ENCODE data around the gene GIPC2.

DNA sequence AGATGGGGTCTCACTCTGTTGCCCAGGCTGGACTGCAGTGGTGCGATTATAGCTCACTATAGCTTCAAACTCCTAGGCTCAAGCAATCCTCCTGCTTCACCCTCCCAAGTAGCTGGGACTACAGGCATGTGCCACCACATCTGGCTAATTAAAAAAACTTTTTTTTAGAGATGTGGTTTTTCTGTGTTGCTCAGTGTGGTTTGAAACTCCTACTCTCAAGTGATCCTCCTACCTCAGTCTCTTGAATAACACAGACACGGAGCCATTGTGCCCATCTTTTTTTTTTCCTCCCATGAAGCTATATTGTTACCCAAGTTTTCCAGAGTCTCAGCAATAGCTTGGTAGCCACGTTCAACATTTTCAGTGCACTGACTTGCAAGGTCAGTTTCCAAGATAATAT is 2.7 kb downstream of the GIPC2 start:
- TF ChIP-seq, protein P1, sequence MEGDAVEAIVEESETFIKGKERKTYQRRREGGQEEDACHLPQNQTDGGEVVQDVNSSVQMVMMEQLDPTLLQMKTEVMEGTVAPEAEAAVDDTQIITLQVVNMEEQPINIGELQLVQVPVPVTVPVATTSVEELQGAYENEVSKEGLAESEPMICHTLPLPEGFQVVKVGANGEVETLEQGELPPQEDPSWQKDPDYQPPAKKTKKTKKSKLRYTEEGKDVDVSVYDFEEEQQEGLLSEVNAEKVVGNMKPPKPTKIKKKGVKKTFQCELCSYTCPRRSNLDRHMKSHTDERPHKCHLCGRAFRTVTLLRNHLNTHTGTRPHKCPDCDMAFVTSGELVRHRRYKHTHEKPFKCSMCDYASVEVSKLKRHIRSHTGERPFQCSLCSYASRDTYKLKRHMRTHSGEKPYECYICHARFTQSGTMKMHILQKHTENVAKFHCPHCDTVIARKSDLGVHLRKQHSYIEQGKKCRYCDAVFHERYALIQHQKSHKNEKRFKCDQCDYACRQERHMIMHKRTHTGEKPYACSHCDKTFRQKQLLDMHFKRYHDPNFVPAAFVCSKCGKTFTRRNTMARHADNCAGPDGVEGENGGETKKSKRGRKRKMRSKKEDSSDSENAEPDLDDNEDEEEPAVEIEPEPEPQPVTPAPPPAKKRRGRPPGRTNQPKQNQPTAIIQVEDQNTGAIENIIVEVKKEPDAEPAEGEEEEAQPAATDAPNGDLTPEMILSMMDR (IDR thresholded peaks at IDR 0.05): no peak
- TF ChIP-seq POLR2A (IDR thresholded peaks at IDR 0.05): no peak

All from adrenal gland (tissue), 5 donors.